ENCODE results near the gene MED9. TPM values are rescaled to one million over a fixed set of nuclear protein-coding genes. Genes with fewer than 3 reads are reported as not detected.

Gene MED9
- total and polyA plus RNA-seq, 9 of the 15 experiments (the other 6 are each of a cell fraction or from before 2014, with no cell fraction given): 2.2 to 15.8 (median 12.7) TPM

- TF ChIP-seq ZNF277 (CRISPR knock-in tag; IDR thresholded peaks at IDR 0.05; ENCODE audit: borderline replicate concordance): no peak
- no peak for TF ChIP-seq FOXA1 (IDR thresholded peaks at IDR 0.05; ENCODE audit: borderline replicate concordance)
- no peak for TF ChIP-seq SETDB1 (IDR thresholded peaks at IDR 0.05; ENCODE audit: low read length)
- POLR2A ChIA-PET: interaction anchor here (0.7 kb wide), 1 partner anchor 16 kb away, joined by 3 read pairs; no protein-coding TSS in a partner anchor
- ATAC-seq (no peak), FAIRE-seq (no peak), DNase-seq (ENCODE audit: extremely low read depth in 1 of 4, low spot score in 3 of 4) (no peak)
- intact Hi-C loops (cut with micrococcal nuclease): no loop called here
- BruUV-seq (replicated peaks): no TSS peak
- no peaks in the 10 kb centered on the region for H4K20me1 ChIP-seq (replicated peaks; ENCODE audit: control insufficient read depth, insufficient read depth, low read length)
- no peak overlapping the region for H2AFZ ChIP-seq (ENCODE audit: low read depth, low read length)
- no peaks in the 10 kb centered on the region for H3K9me3 ChIP-seq (replicated peaks; ENCODE audit: control insufficient read depth, insufficient read depth, low read depth, low read length)
- H3K36me3 ChIP-seq (ENCODE audit: control insufficient read depth, insufficient read depth, low read length): no peaks in the 10 kb centered on the region
- in situ Hi-C loops (cut with MboI): loop anchor here (10.0 kb wide), 1 partner anchor 129 kb away; no protein-coding TSS in a partner anchor
- CTCF ChIA-PET (ENCODE audit: low intra/inter-chr PET ratio): no interaction called here
- H3K4me3 ChIP-seq: no peak overlapping the region
- H3K4me2 ChIP-seq (ENCODE audit: insufficient read depth, low read length): no peak overlapping the region
- no peaks in the 10 kb centered on the region for H3K79me2 ChIP-seq (ENCODE audit: control insufficient read depth, insufficient read depth, low read length)
- peaks cover 7% of the 10 kb centered on the region for H3K9me1 ChIP-seq (ENCODE audit: control insufficient read depth, insufficient read depth, low read length)
- WGBS (ENCODE audit: insufficient coverage, low coverage, missing lambda C conversion rate): 74% methylated on average over 8 of the region's 22 CpGs
- H3K4me1 ChIP-seq (replicated peaks in 1 of 2; ENCODE audit: control insufficient read depth in 2 of 2, insufficient read depth in 2 of 2, low read length in 2 of 2): peaks cover 14 to 51% of the 10 kb centered on the region in 2 experiments; a peak in 4 of 5 replicates
- H3K9ac ChIP-seq (ENCODE audit: insufficient read depth in 1 of 2, low read depth in 2 of 2, low read length in 2 of 2): no peak overlapping the region
- H3K27ac ChIP-seq (ENCODE audit: extremely low read depth, low read depth, low read length): no peak overlapping the region
- H3K27me3 ChIP-seq (ENCODE audit: control insufficient read depth in 2 of 2, insufficient read depth in 2 of 2, low read length in 2 of 2): peaks cover 3 to 18% of the 10 kb centered on the region in 2 experiments; a peak in 2 of 5 replicates
These were observed 29.5 kb downstream of the MED9 start for GRCh38 chr17:17506181-17506741.

All from K562 (cell line).